Fibroblast of lung (primary cell): ENCODE results near the gene CORO1C.

Experiments used
- EZH2 ChIP-seq: IDR thresholded peaks from 2 replicates; pipeline ENCODE4 v1.5.1; 2012; ENCODE audit warnings: low read length, control low read depth, mild to moderate bottlenecking; ENCODE audit errors: missing control alignments
- TF ChIP-seq, protein P1 (sequence below), 2 donors: IDR thresholded peaks in 1 of 2; conservative IDR thresholded peaks in 1 of 2; 1 replicate in 1 of 2; 2 replicates in 1 of 2; pipeline ENCODE4 v1.5.1; 2011 to 2012; ENCODE audit warnings: low read length in 2 of 2, control low read depth in 1 of 2, inconsistent platforms in 1 of 2, low read depth in 1 of 2, mild to moderate bottlenecking in 1 of 2

DNA sequence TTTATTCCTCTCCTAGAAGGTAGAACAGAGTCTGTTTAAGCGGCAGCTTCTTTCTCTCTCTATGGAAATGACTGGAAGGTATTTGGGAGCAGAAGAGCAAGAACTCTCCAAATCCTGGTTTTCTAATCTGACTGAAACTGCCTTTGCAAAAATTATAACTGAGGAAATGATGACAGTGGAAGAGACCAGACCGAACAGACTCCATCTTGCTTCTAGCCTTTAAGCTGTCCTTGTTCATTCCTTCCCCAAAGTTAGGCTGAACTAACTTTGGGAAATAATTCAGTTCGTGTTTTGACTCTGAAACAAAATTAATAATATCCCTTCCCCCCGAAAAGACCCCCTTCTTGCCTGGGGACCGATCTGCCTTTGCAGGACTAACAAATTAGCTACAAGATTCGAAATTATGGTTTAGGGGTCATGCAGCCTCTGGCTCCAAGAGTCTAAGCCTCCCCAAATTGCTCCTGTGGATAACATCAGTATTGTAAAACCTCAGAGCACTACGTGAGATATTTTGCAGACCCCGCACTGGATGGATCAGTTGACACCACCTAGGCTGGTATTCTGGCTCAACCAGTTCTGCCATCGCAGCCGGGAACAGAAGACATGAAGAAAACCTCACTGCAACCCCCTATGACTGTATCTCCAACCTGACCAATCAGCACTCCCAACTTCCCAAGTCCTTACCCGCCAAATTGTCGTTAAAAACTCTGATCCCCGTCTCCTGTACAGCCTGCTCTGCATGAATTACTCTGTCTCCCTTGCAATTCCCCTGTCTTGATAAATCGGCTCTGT lies 111.8 kb downstream of the CORO1C start:
- TF ChIP-seq, protein P1, sequence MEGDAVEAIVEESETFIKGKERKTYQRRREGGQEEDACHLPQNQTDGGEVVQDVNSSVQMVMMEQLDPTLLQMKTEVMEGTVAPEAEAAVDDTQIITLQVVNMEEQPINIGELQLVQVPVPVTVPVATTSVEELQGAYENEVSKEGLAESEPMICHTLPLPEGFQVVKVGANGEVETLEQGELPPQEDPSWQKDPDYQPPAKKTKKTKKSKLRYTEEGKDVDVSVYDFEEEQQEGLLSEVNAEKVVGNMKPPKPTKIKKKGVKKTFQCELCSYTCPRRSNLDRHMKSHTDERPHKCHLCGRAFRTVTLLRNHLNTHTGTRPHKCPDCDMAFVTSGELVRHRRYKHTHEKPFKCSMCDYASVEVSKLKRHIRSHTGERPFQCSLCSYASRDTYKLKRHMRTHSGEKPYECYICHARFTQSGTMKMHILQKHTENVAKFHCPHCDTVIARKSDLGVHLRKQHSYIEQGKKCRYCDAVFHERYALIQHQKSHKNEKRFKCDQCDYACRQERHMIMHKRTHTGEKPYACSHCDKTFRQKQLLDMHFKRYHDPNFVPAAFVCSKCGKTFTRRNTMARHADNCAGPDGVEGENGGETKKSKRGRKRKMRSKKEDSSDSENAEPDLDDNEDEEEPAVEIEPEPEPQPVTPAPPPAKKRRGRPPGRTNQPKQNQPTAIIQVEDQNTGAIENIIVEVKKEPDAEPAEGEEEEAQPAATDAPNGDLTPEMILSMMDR (conservative IDR thresholded peaks at IDR 0.05 in 1 of 2, IDR thresholded peaks at IDR 0.05 in 1 of 2; ENCODE audit: low read depth in 1 of 2, low read length in 2 of 2): no peak
- TF ChIP-seq EZH2: no peak
